Measurements from ENCODE around the gene DUSP1. TPM values are rescaled to one million over a fixed set of nuclear protein-coding genes. Genes with fewer than 3 reads are reported as not detected.

The DUSP1 gene
- total RNA-seq, 2 experiments from 2014 or later: 5.3 to 7.0 TPM

- H3K36me3 ChIP-seq (ENCODE audit: insufficient read depth, low read length): peaks cover 10% of the 10 kb centered on the region
- H3K27ac ChIP-seq (ENCODE audit: low read depth, low read length, poor library complexity, severe bottlenecking): no peak overlapping the region
- no TSS peak for BruUV-seq (replicated peaks)
- ChIA-PET CTCF (ENCODE audit: unreplicated experiment) (no interaction called here), POLR2A (no interaction called here)
- H3K79me2 ChIP-seq (ENCODE audit: insufficient read depth, low read depth, low read length): no peaks in the 10 kb centered on the region
- TF ChIP-seq CTCF (conservative IDR thresholded peaks at IDR 0.05; ENCODE audit: low read length): no peak
- no peak for TF ChIP-seq EZH2phosphoT487 (IDR thresholded peaks at IDR 0.05; ENCODE audit: borderline replicate concordance, low read depth, low read length)
- peaks cover 44% of the 10 kb centered on the region for H3K4me1 ChIP-seq (ENCODE audit: insufficient read depth, low read length, poor library complexity, severe bottlenecking)
- H4K20me1 ChIP-seq (ENCODE audit: insufficient read depth, low read length): peaks cover 10% of the 10 kb centered on the region; the same call in 1 of the 2 replicates
- H3K4me2 ChIP-seq (ENCODE audit: low read length): peak overlapping the region; percentile 91; the same call in 1 of the 2 replicates
- no peak overlapping the region for H2AFZ ChIP-seq (ENCODE audit: low read length)
- no peaks in the 10 kb centered on the region for H3K9me3 ChIP-seq (ENCODE audit: low read length)
- no peak overlapping the region for H3K4me3 ChIP-seq (ENCODE audit: low read depth, low read length, poor library complexity, severe bottlenecking)
- intact Hi-C loops (cut with micrococcal nuclease; ENCODE audit: unreplicated experiment): no loop called here
- DNase-seq (ENCODE audit: low spot score): no peak
- H3K9me2 ChIP-seq (ENCODE audit: insufficient read depth, low read length): no peaks in the 10 kb centered on the region
Measured at GRCh38 chr5:172769342-172769615, 1.7 kb downstream of the DUSP1 start.

- no peak overlapping the region for H3K4me3 ChIP-seq (ENCODE audit: low read depth, low read length, poor library complexity, severe bottlenecking)
- no peak overlapping the region for H3K27ac ChIP-seq (ENCODE audit: low read depth, low read length, poor library complexity, severe bottlenecking)
- no TSS peak for BruUV-seq (replicated peaks)
- CTCF ChIA-PET (ENCODE audit: unreplicated experiment): no interaction called here
- DNase-seq (ENCODE audit: low spot score): no peak
- H2AFZ ChIP-seq (ENCODE audit: low read length): no peak overlapping the region
- H3K79me2 ChIP-seq (ENCODE audit: insufficient read depth, low read depth, low read length): no peaks in the 10 kb centered on the region
- no peaks in the 10 kb centered on the region for H3K9me2 ChIP-seq (ENCODE audit: insufficient read depth, low read length)
- intact Hi-C loops (cut with micrococcal nuclease; ENCODE audit: unreplicated experiment): no loop called here
- H3K4me2 ChIP-seq (ENCODE audit: low read length): 0 out of 2 replicates have a peak overlapping the region, but pooled peaks have one; percentile 91
- H3K36me3 ChIP-seq (ENCODE audit: insufficient read depth, low read length): peaks cover 10% of the 10 kb centered on the region
- peaks cover 10% of the 10 kb centered on the region; the same call in 1 of the 2 replicates for H4K20me1 ChIP-seq (ENCODE audit: insufficient read depth, low read length)
- TF ChIP-seq CTCF (conservative IDR thresholded peaks at IDR 0.05; ENCODE audit: low read length): no peak
- TF ChIP-seq EZH2phosphoT487 (IDR thresholded peaks at IDR 0.05; ENCODE audit: borderline replicate concordance, low read depth, low read length): no peak
- no peaks in the 10 kb centered on the region for H3K9me3 ChIP-seq (ENCODE audit: low read length)
- POLR2A ChIA-PET: interaction anchor here (0.5 kb wide), 1 partner anchor 289 kb away, joined by 5 read pairs; no protein-coding TSS in a partner anchor
- peaks cover 44% of the 10 kb centered on the region for H3K4me1 ChIP-seq (ENCODE audit: insufficient read depth, low read length, poor library complexity, severe bottlenecking)
Measured at GRCh38 chr5:172768573-172769341, 2.2 kb downstream of the DUSP1 start.

GRCh38 chr5:172768098-172768572 is 2.9 kb downstream of the DUSP1 start:
- peaks cover 44% of the 10 kb centered on the region for H3K4me1 ChIP-seq (ENCODE audit: insufficient read depth, low read length, poor library complexity, severe bottlenecking)
- H3K36me3 ChIP-seq (ENCODE audit: insufficient read depth, low read length): peaks cover 10% of the 10 kb centered on the region
- intact Hi-C loops (cut with micrococcal nuclease; ENCODE audit: unreplicated experiment): no loop called here
- no peaks in the 10 kb centered on the region for H3K9me3 ChIP-seq (ENCODE audit: low read length)
- no peak for DNase-seq (ENCODE audit: low spot score)
- peaks cover 10% of the 10 kb centered on the region; the same call in 1 of the 2 replicates for H4K20me1 ChIP-seq (ENCODE audit: insufficient read depth, low read length)
- H3K79me2 ChIP-seq (ENCODE audit: insufficient read depth, low read depth, low read length): no peaks in the 10 kb centered on the region
- ChIA-PET POLR2A (interaction anchor here (0.5 kb wide), 1 partner anchor 290 kb away, joined by 5 read pairs; no protein-coding TSS in a partner anchor), CTCF (ENCODE audit: unreplicated experiment) (no interaction called here)
- H3K4me2 ChIP-seq (ENCODE audit: low read length): no peak overlapping the region
- H3K27ac ChIP-seq (ENCODE audit: low read depth, low read length, poor library complexity, severe bottlenecking): no peak overlapping the region
- TSS peak; percentile 66 for BruUV-seq (replicated peaks)
- H3K4me3 ChIP-seq (ENCODE audit: low read depth, low read length, poor library complexity, severe bottlenecking): no peak overlapping the region
- H2AFZ ChIP-seq (ENCODE audit: low read length): no peak overlapping the region
- H3K9me2 ChIP-seq (ENCODE audit: insufficient read depth, low read length): no peaks in the 10 kb centered on the region
- TF ChIP-seq EZH2phosphoT487 (IDR thresholded peaks at IDR 0.05; ENCODE audit: borderline replicate concordance, low read depth, low read length) (no peak), CTCF (conservative IDR thresholded peaks at IDR 0.05; ENCODE audit: low read length) (no peak)
